Activated CD8-positive, alpha-beta memory T cell treated with anti-CD3 and anti-CD28 coated beads for 4 hours (primary cell): ENCODE data around the gene MRTFA.

Experiments used
- DNase-seq, 2 donors: peaks; one replicate each; pipeline ENCODE4 v3.0.0-alpha.2; 2020; ENCODE audit warnings: low read depth in 2 of 2

Gene MRTFA

GRCh38 chr22:40410731-40411505, 225.6 kb downstream of the MRTFA start:
- DNase-seq: no peak

DNA sequence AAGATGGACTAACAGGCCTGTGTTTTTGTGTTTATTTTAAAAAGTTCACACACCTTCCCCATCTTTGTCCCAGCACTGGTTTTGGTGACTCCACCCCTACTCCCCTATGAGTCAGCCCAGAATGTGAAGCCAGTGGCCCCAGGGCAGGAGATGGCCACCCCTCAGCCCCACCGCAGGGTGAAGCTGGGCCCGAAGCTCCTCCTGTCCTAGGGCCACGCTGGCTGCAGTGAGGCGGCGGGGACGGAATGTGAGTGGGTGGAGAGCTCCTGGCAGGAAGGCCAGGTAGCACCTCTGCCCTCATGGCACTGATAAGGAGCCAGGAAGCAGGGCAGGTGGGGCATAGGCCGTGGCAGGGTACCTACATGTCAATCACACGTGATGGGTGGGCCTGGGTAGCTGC, 226.2 kb downstream of the MRTFA start:
- DNase-seq: no peak

- DNase-seq: no peak
Measured at GRCh38 chr22:40409613-40410113, 226.9 kb downstream of the MRTFA start.

DNA sequence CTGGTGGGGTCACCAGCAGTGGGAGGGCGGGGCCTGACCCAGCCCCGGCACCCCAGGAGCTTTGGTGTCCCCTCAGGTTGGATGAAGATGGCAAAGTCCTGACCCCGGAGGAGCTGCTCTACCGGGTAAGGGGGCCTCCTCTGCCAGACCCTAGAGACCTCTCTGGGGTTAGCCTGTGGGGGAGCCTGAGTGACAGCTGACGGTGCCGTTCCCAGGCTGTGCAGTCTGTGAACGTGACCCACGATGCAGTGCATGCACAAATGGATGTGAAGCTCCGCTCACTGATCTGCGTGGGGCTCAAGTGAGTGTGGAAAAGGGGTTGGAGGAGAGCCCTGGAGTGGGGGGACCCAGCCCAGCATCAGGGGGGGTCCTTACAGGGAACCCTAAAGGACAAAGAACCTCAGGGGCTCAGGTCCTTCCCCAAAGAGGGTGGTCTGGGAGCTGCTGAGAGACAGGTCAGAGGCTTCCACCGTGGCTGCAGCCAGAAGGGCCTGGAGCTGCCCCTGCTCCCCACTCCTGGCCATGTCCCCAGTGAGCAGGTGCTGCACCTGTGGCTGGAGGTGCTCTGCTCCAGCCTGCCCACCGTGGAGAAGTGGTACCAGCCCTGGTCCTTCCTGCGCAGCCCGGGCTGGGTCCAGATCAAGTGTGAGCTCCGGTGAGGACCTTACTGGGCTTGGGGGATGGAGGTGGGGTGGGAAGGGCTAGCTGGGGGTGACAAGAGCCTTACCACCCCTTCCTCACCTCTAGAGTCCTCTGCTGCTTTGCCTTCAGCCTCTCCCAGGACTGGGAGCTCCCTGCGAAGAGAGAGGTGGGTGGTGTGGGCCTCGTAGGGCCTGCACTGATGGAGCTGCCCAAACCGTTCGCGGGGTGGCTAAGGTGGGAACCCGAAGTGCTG, 227.6 kb downstream of the MRTFA start:
- no peak for DNase-seq

- no peak for DNase-seq
Measured at GRCh38 chr22:40407831-40408717, 228.4 kb downstream of the MRTFA start.

- DNase-seq: no peak
Measured at GRCh38 chr22:40407021-40407761, 229.3 kb downstream of the MRTFA start.

- DNase-seq: no peak
Measured at GRCh38 chr22:40406063-40406890, 230.2 kb downstream of the MRTFA start.

- no peak for DNase-seq
Measured at GRCh38 chr22:40405178-40406062, 231.1 kb downstream of the MRTFA start.

GRCh38 chr22:40404251-40405177, 232.0 kb downstream of the MRTFA start:
- DNase-seq: no peak

- DNase-seq: no peak
Measured at GRCh38 chr22:40403651-40404050, 232.9 kb downstream of the MRTFA start.

DNA sequence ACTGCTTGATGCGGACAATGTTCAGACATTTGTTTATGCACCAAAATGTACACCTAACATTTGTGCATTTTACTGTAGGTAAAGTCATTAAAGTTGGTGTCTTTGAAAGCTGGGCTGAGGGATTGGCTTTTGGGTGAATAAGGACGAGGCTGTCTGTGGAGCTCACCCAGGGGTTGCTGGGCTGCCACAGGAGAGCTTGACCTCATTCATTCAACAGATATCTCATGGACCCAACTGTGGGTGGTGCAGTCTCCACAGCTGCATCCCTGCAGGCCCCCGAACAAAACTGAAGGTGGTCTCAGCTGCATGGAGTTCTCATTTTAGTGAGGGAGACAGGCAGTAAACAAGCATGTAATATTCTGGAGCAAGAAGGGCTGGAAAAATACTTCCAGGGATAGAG, 233.4 kb downstream of the MRTFA start:
- DNase-seq: no peak

- no peak for DNase-seq
Measured at GRCh38 chr22:40401981-40402406, 234.5 kb downstream of the MRTFA start.

GRCh38 chr22:40401532-40401931, 235.0 kb downstream of the MRTFA start:
- peak; percentile 30 to 45 for DNase-seq

DNA sequence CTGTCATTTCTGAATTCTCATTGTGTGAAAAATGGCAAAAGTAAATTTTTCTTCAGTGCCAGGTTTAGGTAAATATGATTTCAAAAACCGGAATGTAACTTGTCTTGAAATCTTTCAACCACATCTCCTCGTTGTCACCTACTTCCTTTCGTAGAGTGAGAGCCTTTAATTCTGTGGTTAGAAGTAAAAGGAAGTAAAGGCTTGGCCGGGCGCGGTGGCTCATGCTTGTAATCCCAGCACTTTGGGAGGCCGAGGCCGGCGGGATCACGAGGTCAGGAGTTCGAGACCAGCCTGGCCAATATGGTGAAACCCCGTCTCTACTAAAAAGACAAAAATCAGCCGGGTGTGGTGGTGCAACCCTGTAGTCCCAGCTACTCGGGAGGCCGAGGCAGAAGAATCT, 236.4 kb downstream of the MRTFA start:
- no peak for DNase-seq

DNA sequence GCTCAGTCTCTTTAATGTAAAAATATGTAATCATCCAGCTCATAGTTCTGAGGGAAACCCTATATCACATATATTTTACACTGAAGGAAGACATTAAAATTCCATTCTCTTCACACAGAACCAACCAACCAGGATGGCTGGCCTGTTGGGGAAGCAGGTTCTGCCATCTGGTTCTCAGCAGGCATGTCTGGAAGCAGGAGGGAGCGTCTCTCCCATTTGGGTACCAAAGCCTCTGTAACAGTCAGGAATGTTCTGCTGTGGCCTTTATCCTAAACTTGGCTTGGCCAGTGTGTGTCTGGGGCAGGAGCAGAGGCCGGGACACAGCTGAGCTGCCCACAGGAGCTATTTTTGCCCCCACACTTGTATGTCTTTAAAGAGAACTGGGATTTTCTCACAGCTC, 236.9 kb downstream of the MRTFA start:
- DNase-seq: no peak

DNA sequence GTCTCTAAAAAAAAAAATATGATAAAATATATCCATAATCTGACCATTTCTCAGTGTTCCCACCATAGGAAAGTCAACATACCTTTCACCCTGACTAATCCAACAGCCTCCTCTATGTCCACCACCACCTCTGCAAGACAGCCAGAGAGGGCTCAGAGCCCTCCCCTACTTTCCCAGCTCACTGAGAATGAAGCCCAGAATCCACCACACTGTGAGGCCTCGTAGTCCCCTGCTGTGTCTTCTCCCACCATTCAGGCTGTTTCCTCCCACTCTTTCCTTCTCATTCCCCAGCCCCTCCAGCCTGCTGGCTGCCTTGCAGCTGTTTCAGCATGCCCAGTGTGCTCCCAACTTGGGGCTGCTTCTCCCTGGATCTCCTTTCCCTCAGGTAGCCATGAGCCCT, 239.1 kb downstream of the MRTFA start:
- DNase-seq: no peak

- no peak for DNase-seq
Measured at GRCh38 chr22:40396882-40397281, 239.6 kb downstream of the MRTFA start.

DNA sequence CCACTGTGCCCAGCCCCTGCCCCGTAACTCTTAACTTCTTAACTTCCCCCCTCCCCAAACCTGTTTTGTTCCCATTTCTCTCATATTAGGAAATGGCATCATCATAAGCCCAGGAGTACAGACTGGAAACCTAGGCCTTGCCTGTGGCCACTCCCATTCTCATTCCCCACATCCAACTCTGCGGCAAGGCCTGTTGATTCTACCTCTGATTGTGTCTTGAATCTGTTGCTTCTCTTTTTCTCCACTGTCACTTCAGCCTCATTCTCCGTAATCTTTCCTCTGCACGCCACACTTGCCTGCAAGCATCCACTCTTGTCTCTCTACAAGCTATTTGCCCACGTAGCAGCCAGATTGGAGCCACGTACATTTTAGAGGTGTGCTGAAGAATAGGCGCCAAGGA, 240.9 kb downstream of the MRTFA start:
- no peak for DNase-seq
